ENCODE data around the gene ZNF678.
"Not testable (repeated sequence)": the region's sequence is repeated elsewhere in the genome, so short reads cannot be mapped to it uniquely, and the experiment has no call there.

Gene ZNF678

GRCh38 chr1:227606271-227606670, 42.9 kb downstream of the ZNF678 start:
- DNase-seq = not testable (repeated sequence)

- no peak for DNase-seq
These were observed 44.1 kb downstream of the ZNF678 start for GRCh38 chr1:227607336-227607898.

- DNase-seq = no peak
These were observed 49.3 kb downstream of the ZNF678 start for GRCh38 chr1:227612658-227613057.

DNA sequence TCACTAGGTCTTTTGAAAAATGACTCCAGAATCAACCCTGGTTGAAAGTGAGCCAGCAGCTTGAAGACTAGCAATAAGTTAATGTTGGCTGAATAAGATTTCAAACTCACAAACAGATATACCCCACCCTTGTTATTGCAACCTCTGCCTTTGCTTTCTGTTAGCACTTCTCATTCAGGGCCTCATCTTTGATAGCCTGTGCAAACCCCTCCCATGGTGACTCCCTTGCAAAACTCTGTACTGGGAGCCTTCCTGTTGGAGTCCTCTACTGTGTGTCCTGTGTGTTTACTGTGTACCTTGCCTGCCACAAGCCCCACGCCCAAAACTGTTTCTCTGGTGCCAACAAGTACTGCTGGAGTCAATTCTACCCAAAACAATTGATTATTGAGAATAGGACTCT, 50.2 kb downstream of the ZNF678 start:
- no peak for DNase-seq

DNA sequence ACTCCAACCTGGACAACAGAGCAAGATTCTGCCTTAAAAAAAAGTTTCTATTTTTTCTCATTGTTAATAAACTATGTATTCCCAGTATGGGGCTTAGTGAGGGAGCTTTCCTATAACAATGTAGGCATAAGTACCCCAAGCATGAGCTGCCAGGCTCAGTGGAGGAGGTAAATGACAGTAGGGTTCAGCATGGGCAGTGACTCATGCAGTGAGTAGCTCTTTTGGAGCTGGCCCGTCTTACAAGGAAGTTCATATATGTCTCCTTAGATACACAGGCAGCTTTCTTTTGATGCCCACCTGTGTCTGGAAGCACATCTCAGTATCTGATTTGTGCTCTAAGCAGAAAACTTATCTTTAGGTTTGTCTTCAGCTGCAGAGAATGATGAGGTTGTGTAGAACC, 57.9 kb downstream of the ZNF678 start:
- DNase-seq = no peak

GRCh38 chr1:227622739-227623475, 59.6 kb downstream of the ZNF678 start:
- no peak for DNase-seq

- no peak for DNase-seq
These were observed 69.0 kb downstream of the ZNF678 start for GRCh38 chr1:227632325-227632724.

- DNase-seq = no peak
These were observed 72.2 kb downstream of the ZNF678 start for GRCh38 chr1:227635596-227635995.

DNA sequence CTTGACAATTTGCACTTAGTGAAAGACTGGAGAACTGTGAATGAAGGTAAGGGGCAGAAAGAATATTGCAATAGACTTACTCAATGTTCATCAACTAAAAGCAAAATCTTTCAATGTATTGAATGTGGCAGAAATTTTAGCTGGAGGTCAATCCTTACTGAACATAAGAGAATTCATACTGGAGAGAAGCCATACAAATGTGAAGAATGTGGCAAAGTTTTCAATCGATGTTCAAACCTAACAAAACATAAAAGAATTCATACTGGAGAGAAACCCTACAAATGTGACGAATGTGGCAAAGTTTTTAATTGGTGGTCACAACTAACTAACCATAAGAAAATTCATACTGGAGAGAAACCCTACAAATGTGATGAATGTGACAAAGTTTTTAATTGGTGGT, 91.1 kb downstream of the ZNF678 start:
- no peak for DNase-seq

- DNase-seq = no peak
These were observed 91.7 kb downstream of the ZNF678 start for GRCh38 chr1:227654858-227655752.

DNA sequence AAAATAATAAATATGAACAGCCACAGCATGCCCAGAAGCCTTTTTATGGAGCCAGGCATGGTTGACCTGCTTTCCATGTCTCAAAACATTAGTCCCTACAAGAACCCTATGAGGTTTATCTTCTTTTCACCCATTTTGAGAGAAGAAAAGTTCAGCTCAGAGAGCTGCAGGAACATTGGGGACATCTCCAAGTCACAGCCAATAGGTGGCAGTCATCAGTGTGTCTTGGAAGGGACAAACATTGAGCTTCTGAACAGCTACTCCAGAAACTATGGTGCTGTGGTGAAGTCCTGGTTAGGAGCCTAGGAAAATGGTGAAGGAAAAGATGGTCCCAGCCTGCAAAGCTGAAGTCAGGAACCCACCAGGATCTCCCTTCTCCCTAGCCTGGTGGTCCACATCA, 98.1 kb downstream of the ZNF678 start:
- DNase-seq = no peak

DNA sequence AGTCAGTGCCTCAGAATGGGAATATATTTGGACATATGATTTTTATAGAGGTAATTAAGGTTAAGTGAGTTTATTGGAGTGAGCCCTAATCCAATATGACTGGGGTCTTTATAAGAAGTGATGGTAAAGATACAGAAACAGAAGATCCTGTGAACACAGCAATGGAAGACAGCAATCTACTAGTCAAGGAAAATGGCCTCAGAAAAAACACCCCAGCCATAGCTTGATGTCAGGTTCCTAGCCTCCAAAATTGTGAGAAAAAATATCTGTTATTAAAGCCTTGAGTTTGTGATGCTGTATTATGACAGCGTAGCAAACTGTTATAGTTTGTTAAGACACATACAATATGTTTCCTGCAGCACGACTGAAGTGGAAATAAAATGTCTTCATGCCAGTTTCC, 99.6 kb downstream of the ZNF678 start:
- DNase-seq = no peak

DNA sequence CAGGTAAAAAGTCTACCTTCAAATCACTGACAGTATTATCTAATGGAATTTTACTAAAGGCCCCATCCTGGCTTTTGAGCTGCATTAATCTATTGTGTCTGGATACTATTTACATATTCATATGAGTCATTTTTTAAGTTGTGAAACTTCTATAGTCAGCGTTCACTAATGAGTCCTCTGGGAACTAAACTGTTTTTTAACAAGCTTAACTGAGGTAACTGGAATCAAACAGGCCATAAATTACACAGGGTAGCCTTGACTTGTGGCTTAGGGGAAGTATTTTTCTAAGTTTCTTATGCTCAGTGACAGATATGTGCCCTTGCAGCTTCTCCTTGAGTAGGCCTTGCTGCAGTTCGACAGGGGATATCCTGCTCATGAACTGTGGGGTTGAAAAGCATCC, 102.9 kb downstream of the ZNF678 start:
- no peak for DNase-seq

- no peak for DNase-seq
These were observed 110.1 kb downstream of the ZNF678 start for GRCh38 chr1:227673441-227673840.

DNA sequence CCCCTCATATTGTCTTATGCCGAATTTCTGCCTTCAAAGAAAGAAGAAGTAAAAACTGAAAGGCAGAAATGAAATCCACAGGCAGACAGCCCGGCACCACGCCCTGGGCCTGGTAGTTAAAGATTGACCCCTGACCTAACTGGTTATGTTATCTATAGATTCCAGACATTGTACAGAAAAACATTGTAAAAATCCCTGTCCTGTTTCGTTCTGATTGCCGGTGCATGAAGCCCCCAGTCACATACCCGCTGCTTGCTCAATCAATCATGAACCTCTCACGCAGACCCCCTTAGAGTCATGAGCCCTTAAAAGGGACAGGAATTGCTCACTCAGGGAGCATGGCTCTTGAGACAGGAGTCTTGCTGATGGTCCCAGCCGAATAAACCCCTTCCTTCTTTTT, 122.5 kb downstream of the ZNF678 start:
- DNase-seq = no peak

DNA sequence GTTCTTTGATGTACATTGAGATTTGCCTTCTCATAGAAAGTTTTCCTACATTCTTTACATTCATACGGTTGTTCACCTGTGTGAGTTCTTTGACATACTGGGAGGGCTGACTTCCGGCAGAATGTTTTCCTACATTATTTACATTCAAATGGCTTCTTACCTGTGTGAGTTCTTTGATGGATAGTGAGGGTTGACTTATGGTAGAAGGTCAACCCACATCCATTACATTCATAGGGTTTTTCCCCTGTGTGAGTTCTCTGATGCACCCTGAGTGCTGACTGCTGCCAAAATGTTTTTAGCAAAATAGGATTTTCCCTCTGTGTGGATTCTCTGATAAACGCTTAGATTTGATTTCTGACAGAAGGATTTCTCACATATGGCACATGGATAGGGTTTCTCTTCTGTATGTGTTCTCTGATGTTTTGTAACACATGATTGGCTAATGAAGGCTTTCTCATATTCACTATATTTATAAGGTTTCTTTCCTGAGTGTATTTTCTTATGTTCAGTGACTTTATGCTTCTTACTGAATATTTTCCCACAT, 134.0 kb downstream of the ZNF678 start:
- no peak for DNase-seq

DNA sequence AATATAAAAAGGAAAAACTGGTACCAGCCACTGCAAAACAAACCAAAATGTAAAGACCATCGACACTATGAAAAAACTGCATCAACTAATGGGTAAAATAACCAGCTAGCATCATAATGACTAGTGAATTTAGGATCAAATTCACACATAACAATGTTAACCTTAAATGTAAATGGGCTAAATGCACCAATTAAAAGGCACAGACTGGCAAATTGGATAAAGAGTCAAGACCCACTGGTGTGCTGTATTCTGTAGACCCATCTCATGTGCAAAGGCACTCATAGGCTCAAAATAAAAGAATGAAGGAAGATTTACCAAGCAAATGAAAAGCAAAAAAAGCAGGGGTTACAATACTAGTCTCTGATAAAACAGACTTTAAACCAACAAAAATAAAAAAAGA, 138.3 kb downstream of the ZNF678 start:
- DNase-seq = not testable (repeated sequence)

- DNase-seq = no peak
These were observed 144.5 kb downstream of the ZNF678 start for GRCh38 chr1:227707846-227708245.

DNA sequence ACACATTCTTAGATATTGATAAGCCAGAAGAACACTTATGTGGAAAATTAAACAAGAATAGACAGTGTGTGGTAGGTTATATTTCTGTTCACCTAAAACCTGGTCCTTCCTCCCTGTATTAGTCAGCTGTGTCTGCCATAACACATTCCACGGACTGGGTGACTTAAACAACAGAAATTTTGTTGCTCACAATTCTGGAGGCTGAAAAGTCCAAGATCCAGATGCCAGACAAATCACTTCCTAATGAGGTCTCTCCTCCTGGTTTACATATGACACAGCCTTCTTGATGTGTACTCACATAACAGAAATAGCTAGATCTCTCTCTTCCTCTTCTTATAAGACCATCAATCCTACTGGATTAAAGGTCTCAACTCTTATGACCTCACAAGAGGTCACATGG, 146.1 kb downstream of the ZNF678 start:
- DNase-seq = no peak

- DNase-seq = not testable (repeated sequence)
These were observed 147.1 kb downstream of the ZNF678 start for GRCh38 chr1:227710474-227710873.

GRCh38 chr1:227712648-227713047, 149.3 kb downstream of the ZNF678 start:
- DNase-seq = no peak

DNA sequence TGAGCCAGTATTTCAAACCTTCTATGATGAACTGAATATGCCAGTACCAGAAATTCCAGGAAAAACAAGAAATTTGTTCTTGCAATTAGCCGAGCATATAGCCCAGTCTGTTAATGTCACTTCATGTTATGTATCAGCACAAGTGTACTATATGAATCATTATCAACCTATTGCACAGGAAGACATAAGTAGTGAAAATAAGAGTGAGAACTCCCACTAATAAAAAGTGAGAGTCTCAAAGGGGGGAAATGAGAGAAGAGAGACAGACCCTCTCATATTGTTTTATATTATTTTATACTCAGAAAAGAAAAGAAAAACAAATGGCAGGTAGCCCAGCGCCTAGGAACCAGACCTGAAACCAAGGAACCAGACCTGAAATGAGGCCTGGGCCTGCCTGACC, 155.6 kb downstream of the ZNF678 start:
- no peak for DNase-seq

DNA sequence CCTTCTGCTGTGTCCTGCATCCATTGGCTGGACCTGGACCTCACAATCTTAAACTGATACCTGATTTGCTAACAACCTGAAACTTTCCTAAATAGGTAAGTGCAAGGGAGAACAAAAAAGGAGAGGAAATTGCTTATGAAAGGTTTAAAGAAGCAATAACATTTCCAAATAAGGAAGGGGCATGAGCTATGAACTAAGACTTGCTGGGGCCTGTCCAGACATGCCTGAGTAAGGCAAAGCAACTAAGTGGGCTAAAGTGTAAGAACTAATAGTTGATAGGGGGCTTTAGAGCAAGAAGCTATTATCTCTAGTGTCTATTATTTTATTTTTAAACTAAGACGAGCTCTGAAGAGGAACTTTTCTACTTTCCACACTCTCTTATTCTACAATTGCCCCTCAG, 160.1 kb downstream of the ZNF678 start:
- no peak for DNase-seq

- DNase-seq = no peak
These were observed 161.7 kb downstream of the ZNF678 start for GRCh38 chr1:227725046-227725445.
